G401 (cell line): Measurements from ENCODE around the gene C11orf71. TPM values are rescaled to one million over a fixed set of nuclear protein-coding genes. Genes with fewer than 3 reads are reported as not detected.

Experiments
- DNase-seq: peaks from one replicate; pipeline ENCODE4 v3.0.0-alpha.2; 2015; ENCODE audit warnings: low spot score
- in situ Hi-C: cut with HindIII; loops from 2 replicates; pipeline ENCODE4 v1.10.0; 2016; ENCODE audit warnings: low sequenced_read_pairs, mixed read lengths
- total RNA-seq: library from RNA; depleted of rRNA; stranded (reverse); fragments of >200 nt; shearing (Covaris generic); gene quantifications from 2 replicates; pipeline ENCODE4 v1.2.3, GENCODE V29; 2014; rRNA removed

The C11orf71 gene
- 4.2 and 4.6 TPM in 2 replicates for total RNA-seq

DNA sequence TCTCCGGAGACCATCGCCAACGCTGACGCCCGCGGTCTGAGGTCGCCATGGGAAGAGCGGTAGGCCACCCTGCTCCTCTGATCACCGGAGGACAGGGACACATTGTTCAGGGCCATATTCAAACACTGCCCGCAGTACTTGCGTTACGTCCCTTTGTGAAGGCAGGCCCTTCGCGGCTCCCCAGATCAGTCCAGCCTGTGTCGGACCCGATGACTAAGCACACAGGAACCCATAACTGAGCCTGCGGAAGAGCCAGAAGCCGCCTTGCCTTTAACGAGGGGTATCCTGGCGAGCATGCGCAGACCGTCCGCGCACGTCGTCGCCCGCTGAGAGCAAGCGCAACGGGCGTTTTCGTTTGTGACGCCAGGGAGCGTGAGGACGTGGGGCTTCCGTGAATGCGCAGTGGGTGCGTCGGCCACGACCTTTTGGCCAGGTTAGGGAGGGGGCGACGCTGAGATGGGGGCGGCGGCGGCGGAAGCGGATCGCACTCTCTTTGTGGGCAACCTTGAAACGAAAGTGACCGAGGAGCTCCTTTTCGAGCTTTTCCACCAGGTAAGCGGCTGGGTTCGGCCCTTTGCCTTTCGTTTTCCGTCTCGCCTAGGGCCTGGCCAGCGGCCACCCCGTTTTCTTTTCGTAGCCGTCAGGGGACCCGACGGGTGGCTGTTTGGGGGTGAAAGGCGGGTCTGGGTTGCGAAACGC is at the start of gene C11orf71, which contains the start of gene RBM7:
Gene C11orf71, minus strand, starts transcription at position 296 of the 699 bp plus-strand sequence. Its CDS starts 180 bp downstream, at position 116.
Gene RBM7, plus strand, starts transcription at position 451 of the 699 bp plus-strand sequence. Its CDS starts 6 bp downstream, at position 457.
- in situ Hi-C loops, result no loop called here
- peak; percentile 93 for DNase-seq

GRCh38 chr11:114449845-114450244 is 49.5 kb upstream of the C11orf71 start:
- DNase-seq, result peak; percentile 17
- in situ Hi-C loops, result no loop called here

DNA sequence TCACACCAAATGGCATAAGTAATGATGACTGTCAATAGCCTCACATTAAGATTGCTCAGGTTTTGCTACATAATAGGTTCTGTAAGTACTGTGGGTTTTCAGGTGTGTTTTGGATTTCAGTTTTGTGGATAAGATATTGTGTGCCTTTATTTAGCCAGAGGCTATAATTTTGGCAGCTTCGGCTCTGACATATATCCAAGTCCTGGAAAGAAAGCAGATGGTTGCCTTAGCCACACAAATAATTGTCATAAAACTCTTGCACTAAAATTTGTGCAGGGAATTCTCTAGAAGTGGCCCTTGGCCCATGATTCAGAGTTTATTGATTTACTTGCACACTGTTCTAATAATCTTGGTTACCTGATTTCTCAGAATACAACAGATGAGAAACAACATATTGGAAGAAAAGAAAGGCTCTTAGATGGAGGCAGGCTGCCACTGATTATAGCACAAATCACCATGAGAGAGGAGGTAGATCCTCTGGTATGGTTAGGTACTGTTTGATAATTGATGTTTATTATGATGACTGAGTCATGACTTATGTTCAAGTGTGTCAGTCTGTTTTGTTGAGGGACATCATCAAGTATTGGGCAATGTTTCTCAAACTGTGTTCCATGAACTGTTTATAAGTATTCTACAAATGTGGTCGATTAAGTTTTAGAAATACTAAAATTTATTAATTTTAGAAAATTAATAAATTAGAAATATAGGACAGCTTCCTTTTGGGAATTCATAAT is 48.6 kb upstream of the C11orf71 start:
- in situ Hi-C loops, result no loop called here

DNA sequence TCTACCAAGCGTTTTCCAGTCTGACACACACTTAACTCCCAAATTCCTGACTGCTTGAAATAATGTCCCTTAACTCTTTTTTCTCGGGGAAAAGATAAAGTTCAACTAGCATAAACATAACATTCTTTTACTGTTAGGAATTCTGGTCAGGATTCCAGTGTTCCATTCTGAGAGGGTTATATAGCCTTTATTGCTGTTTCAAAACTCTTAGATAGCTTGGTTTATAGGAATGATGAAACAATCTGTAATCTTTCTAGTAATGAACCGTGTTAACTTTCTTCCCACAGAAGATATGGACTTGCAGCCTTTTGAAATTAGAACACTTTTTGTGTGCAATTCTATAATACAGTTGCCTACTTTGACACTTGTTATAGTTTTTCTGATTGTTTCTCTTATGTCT is 47.6 kb upstream of the C11orf71 start:
- DNase-seq, result peak; percentile 17
- in situ Hi-C loops, result no loop called here

More for the DNA sequence above, 48.6 kb upstream of the C11orf71 start:
- DNase-seq, result peak; percentile 87

- no peak for DNase-seq
- in situ Hi-C loops, result no loop called here
Measured at GRCh38 chr11:114447444-114447843, 47.1 kb upstream of the C11orf71 start.

- in situ Hi-C loops, result no loop called here
- no peak for DNase-seq
Measured at GRCh38 chr11:114442536-114442935, 42.2 kb upstream of the C11orf71 start.

DNA sequence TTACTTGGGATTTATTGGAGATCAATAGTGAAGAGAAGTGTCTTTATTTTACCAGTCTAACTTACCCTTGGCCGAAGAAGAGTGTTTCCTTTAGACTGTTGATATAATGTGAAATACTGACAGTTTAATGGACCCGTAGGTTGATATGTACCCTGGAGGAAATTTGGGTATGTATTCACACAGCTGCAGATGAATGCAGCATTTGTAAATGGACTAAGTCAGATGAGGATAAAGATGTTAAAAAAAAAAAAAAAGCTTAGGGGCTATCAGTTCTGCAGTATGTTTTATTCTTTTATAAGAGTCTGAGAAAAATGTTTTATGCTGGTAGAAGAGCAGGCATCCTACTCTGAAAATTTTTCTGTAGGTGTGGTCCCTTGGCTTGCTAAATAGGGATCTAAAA is 41.6 kb upstream of the C11orf71 start:
- in situ Hi-C loops, result no loop called here
- DNase-seq, result no peak

GRCh38 chr11:114440971-114441763 is 40.9 kb upstream of the C11orf71 start:
- DNase-seq, result peak; percentile 41
- in situ Hi-C loops, result no loop called here

DNA sequence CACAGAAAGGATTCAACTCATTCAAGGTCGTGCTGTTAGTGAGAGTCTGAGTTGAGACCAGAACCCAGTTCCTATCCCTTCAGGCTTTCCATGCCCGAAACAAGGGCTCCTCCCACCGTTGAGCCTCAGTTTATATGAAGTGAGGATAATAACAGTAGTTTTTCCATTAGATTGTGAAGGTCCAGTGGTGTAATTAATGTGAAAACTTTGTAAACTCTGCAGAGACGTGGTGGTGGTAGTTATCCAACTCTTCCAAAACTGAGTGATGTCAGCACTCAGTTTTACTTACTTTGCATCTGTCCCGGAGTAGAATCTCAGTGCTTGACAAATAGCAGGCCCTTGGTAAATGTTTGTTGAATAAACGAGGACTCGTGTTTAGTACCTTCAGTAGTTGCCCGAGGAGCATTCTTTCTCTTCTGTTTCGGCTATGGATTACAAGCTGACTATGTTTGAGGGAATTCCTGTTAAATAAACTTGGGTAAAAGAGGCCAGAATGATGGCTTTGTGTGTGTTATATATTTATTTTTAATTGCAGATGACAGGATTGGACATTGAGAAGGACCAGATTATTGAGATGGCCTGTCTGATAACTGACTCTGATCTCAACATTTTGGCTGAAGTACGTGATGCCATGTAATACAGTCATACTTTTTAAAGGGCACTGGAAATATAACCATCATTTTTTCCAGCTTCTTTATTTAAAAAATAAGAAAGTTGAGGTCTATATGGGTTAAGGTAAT is 40.0 kb upstream of the C11orf71 start:
- in situ Hi-C loops, result no loop called here
- peak; percentile 20 for DNase-seq

DNA sequence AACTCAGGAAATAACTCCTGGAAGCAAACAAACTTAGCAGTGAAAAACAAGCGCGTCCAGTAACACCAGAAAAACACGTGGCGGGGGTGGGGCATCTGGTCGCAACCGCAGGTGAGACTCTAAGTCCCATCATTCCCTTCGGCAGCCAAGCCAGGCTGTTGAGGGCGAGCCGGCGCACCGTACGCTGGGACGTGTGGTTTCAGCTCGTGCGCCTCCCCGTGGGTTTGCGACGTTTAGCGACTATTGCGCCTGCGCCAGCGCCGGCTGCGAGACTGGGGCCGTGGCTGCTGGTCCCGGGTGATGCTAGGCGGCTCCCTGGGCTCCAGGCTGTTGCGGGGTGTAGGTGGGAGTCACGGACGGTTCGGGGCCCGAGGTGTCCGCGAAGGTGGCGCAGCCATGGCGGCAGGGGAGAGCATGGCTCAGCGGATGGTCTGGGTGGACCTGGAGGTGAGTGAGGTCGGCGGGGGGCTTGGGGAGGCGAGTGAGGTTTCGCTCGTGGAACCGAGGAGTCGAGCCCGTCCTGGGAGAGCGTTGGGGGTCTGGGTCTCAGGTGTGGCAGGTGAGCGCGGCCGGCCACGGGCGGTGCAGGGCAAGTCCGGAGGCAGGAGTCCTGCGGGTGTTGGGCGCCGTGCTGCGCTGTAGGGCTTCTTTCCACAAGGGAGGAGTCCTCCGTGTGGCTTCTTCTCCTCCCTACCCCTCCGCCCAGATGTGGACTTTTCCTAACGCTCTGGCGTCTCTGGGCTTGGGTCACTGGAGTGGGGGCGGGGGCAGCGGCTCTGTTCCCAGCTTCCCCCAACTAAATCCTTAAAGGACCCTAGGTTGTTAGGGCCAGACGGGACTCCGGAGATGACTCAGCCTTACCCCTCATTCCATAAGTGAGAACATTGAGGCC is 39.2 kb upstream of the C11orf71 start, which contains the start of gene REXO2:
Gene REXO2, plus strand, starts transcription at position 239 of the 892 bp plus-strand sequence. Its CDS starts 62 bp downstream, at position 301.
- peak; percentile 97 for DNase-seq
- in situ Hi-C loops, result no loop called here

DNA sequence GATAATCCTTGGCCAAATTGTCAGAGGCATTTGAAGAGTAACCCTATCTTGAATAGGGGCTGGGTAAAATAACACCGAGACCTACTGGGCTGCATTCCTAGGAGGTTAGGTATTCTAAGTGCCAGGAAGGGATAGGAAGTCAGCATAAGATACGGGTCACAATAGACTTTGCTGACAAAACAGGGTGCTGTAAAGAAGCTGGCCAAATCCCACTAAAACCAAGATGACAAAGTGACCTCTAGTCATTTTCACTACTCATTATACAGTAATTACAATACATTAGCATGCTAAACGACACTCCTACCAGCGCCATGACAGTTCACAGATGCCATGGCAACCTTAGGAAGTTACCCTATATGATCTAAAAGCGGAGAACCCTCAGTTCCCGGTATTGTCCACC is 38.0 kb upstream of the C11orf71 start:
- no peak for DNase-seq
- in situ Hi-C loops, result no loop called here

- in situ Hi-C loops, result no loop called here
Measured at GRCh38 chr11:114433376-114433775, 33.1 kb upstream of the C11orf71 start.

GRCh38 chr11:114432893-114433292 is 32.6 kb upstream of the C11orf71 start:
- in situ Hi-C loops, result no loop called here
- DNase-seq, result no peak

More at GRCh38 chr11:114433376-114433775, 33.1 kb upstream of the C11orf71 start:
- no peak for DNase-seq

- in situ Hi-C loops, result no loop called here
- DNase-seq, result no peak
Measured at GRCh38 chr11:114430290-114430689, 30.0 kb upstream of the C11orf71 start.

DNA sequence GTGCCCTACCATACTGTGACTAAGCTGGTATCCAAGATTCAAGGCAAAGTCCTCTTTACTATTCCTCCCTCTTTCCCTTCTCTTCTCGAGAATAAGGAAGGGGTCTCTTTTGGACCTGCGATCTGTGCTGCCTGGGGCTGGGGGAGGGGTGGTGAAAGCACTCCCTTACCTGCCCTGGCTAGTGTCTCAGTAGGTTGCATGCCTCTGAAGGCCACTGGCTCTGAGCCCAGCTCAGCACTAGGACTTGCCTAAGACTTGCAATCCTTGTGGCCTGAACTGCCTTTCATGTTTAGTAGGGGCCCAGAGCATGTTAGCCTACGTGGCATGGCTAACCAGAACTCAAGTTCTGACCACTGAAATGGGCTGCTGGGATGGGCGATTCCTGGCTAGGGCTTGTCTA is 26.0 kb upstream of the C11orf71 start:
- in situ Hi-C loops, result no loop called here

GRCh38 chr11:114416441-114416961 is 16.2 kb upstream of the C11orf71 start:
- in situ Hi-C loops, result no loop called here
- no peak for DNase-seq

More for the DNA sequence above, 26.0 kb upstream of the C11orf71 start:
- no peak for DNase-seq

DNA sequence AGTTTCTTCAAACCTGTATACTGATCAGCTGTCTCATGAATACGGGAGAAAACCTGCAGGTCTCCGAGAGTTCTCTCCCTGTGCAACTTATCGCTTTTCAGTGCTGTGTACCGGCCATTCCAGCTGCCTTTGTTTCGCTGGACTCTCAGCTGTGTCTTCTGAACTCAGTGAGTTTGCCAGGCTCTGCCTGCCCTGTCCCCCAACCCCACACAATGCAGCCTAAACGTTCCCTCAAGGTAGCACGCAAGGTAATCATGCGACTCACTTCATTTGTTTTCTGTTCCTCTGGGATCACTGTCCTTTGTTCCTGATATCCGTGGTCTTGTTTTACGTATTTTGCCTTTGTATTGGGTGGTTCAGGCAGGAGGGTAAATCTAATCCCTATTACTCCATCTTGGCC is 13.6 kb upstream of the C11orf71 start:
- in situ Hi-C loops, result no loop called here
- DNase-seq, result no peak

DNA sequence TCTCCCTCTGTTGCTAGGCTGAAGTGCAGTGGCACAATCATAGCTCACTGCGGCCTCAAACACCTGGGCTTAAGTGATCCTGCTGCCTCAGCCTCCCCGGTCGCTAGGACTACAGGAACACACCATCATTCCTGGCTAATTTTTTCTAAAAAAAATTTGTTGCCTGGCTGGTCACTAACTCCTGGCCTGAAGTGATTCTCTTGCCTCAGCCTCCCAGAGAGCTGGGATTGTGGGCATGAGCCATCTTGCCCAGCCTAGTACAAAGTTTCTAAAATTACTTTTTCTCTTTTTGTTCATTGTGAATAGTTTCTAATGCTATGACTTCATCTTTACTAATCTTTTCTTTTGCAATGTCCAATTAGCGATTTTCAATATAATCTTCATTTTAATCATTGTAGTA is 12.6 kb upstream of the C11orf71 start:
- in situ Hi-C loops, result no loop called here
- no peak for DNase-seq
